ENCODE data around the gene ZNRF1. TPM values are rescaled to one million over a fixed set of nuclear protein-coding genes. Genes with fewer than 3 reads are reported as not detected.
A peak's percentile ranks its signal among the peaks of the same experiment; 100 is the strongest.

ZNRF1 gene
- total and polyA plus RNA-seq, 2 of the 13 experiments (the other 11 are each of a cell fraction or from before 2014, with no cell fraction given), result 43.9 to 58.7 TPM

DNA sequence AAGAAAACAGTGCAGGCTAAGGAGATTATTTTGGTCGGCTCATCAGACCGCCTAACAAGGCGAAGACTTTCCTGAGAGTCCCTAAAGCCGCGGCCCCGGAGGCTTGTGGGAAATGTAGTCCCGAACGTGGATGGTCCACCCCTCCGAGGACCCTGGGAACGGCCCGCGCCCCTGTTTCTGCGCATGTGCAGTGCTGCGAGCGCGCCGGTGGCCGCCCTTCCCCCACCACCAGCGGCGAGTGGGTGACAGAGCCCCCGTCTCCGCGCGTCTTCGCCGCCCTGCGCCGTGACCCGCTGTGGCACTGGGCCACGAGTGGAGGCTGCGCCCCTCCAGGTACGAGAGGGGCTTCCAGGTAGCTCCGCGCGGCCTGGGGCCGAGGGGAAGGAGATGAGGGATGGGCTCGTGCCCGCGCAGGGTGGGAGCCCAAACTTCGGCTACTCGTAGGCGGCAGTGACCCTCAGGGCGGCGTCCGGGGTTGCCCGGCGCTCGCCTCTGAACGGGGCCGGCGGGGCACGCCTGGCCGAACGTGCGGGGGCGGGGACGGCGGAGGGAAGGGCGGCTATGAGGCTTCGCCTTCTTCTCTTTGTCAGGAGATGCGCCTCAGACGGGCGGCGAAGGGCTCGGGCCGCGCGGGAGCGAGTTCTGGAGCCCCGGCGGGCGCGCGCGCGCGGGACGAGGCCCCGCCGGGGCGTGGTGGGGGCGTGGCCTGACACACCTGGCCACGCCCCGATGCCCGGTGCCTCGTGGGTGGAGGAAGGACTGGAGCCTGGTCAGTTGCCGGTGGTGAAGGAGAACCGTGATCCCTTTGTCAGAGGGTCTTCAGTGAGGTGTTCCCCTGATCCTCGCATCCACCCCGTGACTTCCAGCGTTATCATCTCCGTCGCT lies 149.7 kb downstream of the ZNRF1 start, which contains the start of gene ZFP1 (continued):
- TF ChIP-seq ZC3H13 (CRISPR knock-in tag; IDR thresholded peaks at IDR 0.05) (peak; percentile 87), ZNF768 (CRISPR knock-in tag; IDR thresholded peaks at IDR 0.05) (peak; percentile 85), MBD4 (IDR thresholded peaks at IDR 0.05; ENCODE audit: borderline replicate concordance, low read length) (no peak), PLRG1 (conservative IDR thresholded peaks at IDR 0.05) (no peak), HDAC6 (IDR thresholded peaks at IDR 0.05; ENCODE audit: low read depth, low read length) (no peak), ELF1 (CRISPR knock-in tag; IDR thresholded peaks at IDR 0.05) (peak; percentile 62), FIP1L1 (IDR thresholded peaks at IDR 0.05; ENCODE audit: borderline replicate concordance, insufficient read depth, low read depth, low read length) (0 out of 2 replicates have a peak, but pooled peaks have one; percentile 70), FOXK1 (CRISPR knock-in tag; IDR thresholded peaks at IDR 0.05; ENCODE audit: borderline replicate concordance, low read depth) (peak; percentile 74; the same call in 1 of the 2 replicates), ZNF430 (CRISPR knock-in tag; IDR thresholded peaks at IDR 0.05) (peak; percentile 62; the same call in 1 of the 2 replicates), PHF20 (CRISPR knock-in tag; IDR thresholded peaks at IDR 0.05) (peak; percentile 72), HOXA9 (CRISPR knock-in tag; IDR thresholded peaks at IDR 0.05; ENCODE audit: borderline replicate concordance) (no peak), POLR2AphosphoS2 (IDR thresholded peaks at IDR 0.05; ENCODE audit: low read depth, low read length) (no peak), CERS6 (CRISPR knock-in tag; IDR thresholded peaks at IDR 0.05) (0 out of 2 replicates have a peak, but pooled peaks have one; percentile 63), ZNF589 (CRISPR knock-in tag; conservative IDR thresholded peaks at IDR 0.05) (peak; percentile 54; the same call in 1 of the 2 replicates), NCOR1 (IDR thresholded peaks at IDR 0.05; ENCODE audit: borderline replicate concordance, low read length) (no peak; the same call in 1 of the 2 replicates), SPEN (CRISPR knock-in tag; IDR thresholded peaks at IDR 0.05; ENCODE audit: low read depth) (peak; percentile 90), KLF6 (CRISPR knock-in tag; IDR thresholded peaks at IDR 0.05) (peak; percentile 92), ZBTB7A (CRISPR knock-in tag; IDR thresholded peaks at IDR 0.05) (peak; percentile 53; the same call in 1 of the 2 replicates), ATF7-NPFF (CRISPR knock-in tag; IDR thresholded peaks at IDR 0.05; ENCODE audit: low read depth) (peak; percentile 81), CC2D1A (CRISPR knock-in tag; IDR thresholded peaks at IDR 0.05) (no peak), ZNF674 (CRISPR knock-in tag; IDR thresholded peaks at IDR 0.05; ENCODE audit: low read depth) (0 out of 2 replicates have a peak, but pooled peaks have one; percentile 79)
- TF ChIP-seq, protein P1, sequence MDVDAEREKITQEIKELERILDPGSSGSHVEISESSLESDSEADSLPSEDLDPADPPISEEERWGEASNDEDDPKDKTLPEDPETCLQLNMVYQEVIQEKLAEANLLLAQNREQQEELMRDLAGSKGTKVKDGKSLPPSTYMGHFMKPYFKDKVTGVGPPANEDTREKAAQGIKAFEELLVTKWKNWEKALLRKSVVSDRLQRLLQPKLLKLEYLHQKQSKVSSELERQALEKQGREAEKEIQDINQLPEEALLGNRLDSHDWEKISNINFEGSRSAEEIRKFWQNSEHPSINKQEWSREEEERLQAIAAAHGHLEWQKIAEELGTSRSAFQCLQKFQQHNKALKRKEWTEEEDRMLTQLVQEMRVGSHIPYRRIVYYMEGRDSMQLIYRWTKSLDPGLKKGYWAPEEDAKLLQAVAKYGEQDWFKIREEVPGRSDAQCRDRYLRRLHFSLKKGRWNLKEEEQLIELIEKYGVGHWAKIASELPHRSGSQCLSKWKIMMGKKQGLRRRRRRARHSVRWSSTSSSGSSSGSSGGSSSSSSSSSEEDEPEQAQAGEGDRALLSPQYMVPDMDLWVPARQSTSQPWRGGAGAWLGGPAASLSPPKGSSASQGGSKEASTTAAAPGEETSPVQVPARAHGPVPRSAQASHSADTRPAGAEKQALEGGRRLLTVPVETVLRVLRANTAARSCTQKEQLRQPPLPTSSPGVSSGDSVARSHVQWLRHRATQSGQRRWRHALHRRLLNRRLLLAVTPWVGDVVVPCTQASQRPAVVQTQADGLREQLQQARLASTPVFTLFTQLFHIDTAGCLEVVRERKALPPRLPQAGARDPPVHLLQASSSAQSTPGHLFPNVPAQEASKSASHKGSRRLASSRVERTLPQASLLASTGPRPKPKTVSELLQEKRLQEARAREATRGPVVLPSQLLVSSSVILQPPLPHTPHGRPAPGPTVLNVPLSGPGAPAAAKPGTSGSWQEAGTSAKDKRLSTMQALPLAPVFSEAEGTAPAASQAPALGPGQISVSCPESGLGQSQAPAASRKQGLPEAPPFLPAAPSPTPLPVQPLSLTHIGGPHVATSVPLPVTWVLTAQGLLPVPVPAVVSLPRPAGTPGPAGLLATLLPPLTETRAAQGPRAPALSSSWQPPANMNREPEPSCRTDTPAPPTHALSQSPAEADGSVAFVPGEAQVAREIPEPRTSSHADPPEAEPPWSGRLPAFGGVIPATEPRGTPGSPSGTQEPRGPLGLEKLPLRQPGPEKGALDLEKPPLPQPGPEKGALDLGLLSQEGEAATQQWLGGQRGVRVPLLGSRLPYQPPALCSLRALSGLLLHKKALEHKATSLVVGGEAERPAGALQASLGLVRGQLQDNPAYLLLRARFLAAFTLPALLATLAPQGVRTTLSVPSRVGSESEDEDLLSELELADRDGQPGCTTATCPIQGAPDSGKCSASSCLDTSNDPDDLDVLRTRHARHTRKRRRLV (CRISPR knock-in tag; IDR thresholded peaks at IDR 0.05), result no peak
- TF ChIP-seq, protein P2, sequence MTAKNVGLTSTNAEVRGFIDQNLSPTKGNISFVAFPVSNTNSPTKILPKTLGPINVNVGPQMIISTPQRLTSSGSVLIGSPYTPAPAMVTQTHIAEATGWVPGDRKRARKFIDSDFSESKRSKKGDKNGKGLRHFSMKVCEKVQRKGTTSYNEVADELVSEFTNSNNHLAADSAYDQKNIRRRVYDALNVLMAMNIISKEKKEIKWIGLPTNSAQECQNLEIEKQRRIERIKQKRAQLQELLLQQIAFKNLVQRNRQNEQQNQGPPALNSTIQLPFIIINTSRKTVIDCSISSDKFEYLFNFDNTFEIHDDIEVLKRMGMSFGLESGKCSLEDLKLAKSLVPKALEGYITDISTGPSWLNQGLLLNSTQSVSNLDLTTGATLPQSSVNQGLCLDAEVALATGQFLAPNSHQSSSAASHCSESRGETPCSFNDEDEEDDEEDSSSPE (CRISPR knock-in tag; IDR thresholded peaks at IDR 0.05), result peak; percentile 80

Data from HepG2 (cell line).